ENCODE measurements around the gene CEBPA. TPM values are rescaled to one million over a fixed set of nuclear protein-coding genes. Genes with fewer than 3 reads are reported as not detected.
A peak's percentile ranks its signal among the peaks of the same experiment; 100 is the strongest.
"Not testable (repeated sequence)": the region's sequence is repeated elsewhere in the genome, so short reads cannot be mapped to it uniquely, and the experiment has no call there.

Gene CEBPA
- total RNA-seq, 1 donor from 2014 or later = 18.3 TPM

DNA sequence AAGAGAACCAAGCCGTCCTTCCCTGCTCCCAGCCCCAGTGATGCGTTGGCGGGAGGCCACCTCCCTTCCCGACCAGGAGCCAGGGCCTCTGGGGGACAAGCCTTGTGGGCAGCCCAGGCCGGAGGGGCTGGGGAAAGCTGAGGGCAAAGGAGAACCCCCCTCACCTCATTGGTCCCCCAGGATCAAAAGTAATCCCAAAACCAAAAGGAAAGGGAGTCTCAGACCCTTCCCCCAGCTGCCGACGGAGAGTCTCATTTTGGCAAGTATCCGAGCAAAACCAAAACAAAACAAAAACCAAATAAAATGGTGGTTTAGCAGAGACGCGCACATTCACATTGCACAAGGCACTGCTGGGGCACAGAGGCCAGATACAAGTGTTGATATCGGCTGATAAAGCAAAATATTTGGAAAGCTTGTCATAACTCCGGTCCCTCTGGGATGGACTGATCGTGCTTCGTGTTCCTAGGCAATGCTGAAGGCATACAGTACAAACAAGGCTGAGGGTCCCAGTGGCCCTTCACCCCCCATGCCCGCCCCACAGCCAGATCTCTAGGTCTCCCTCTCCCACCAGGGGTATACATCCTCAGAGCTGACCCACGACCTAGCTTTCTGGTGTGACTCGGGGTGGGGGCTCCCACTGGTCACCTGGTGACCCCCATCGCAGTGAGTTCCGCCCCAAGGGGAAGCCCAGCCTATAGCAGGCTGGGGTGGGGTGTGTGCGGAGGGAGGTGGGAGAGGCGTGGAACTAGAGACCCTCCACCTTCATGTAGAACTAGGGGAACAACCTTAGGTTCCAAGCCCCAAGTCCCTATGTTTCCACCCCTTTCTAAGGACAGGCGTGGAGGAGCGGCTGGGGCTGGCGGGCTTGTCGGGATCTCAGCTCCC lies 2.1 kb downstream of the CEBPA start:
- no peak for ATAC-seq

DNA sequence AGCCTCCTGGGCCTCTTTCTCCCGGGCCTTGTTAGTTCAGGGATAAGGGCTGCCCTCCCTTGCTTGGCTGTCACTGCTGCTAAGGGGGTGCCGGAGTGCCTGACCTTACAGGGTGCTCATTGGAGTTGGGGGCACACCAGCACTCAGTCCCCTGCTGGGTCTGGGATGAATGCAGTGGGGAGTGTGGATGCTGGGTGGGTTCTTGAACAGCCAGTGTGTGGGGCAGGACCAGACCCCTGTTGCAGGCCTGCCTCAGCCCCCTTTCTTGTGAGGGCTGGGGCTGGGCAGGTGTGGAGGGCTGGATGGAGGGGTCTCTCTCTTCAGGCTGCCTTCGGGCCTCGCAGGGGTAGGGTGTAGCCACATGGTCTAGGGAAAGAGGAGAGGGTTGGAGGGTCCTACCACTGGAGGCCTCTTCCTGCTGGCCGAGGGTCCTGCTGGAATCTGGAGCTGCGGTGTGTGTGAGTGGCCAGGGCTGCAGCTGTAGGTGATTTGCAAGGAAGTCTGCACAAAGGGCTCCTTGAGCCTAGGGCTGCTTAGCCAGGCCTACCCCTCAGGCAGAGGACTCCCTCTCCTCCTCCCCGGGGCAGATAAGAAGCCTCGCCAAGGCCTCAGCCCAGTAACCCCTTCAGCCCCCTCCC lies 3.2 kb downstream of the CEBPA start:
- ATAC-seq = no peak

DNA sequence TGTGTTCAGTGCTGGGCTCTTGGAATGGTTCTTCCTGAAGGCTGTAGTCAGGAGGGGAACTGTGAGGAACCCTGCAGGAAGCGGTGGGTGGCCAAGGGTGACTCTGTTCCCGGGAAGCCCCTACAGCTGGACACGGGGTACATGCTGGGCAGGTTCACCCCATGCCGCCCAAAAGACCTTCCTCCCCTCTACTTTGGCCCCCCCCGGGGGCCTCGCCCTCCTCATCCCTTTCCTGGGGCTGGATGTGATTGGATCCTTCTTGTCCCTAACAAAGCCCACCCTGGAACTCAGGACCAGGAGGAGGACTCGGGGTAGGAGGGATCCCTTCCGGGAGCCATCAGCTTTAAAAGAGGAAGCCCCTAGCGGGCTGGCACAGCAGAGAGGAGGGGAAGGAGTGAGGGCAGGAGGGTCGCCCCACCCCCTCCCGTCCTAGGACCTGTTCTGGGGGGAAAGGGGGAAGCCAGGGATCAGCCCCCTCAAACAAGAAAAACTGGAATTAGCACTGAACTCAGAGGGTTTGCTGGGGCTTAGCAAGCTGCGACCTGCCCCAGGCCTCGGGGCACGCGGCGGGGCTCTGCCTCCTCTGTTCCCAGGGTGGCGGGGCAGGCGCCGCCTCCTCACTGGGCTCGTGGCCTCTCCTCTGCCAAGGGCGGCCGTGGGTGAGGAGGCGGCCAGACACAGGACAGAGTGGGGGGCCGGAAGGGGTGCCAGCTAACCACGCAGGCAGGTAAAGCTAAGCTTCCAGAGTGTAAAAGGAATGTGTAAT lies 4.0 kb downstream of the CEBPA start:
- peak; percentile 70 for ATAC-seq

DNA sequence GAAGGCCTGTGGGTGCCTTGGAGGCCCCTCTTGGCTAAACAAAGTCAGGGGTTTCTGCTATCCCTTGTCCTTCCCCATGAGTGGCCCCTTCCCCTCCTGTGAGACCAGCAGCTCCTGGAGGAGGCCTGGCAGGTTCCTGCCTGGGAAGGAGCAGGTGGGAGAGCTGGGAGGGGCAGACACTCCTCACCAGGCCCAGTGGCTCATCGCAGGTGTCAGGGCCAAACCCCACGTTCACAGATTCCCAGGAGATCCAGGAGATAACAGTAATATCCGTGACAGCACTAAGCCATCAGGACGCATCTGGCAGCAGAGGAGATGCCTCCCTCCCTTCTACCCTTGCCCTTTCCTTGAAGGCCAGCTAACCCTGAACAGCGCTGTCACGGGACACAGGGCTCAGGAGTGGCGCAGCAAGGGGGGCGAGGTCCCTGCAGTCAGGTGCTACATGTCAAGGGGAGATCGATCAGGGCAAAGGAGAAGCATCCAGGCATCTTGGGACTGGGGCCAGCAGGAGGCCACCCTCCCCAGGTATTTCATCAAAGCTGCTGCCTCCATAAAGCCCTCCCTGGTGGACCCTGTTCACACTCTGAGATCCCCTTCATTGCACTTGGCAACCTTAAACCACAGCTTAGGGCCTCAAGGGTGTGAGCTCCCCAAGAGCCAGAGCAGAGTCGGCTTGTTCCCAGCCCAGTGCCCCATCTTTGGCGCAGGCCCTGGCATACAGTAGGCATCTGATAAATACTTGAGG lies 4.8 kb downstream of the CEBPA start:
- ATAC-seq = no peak

DNA sequence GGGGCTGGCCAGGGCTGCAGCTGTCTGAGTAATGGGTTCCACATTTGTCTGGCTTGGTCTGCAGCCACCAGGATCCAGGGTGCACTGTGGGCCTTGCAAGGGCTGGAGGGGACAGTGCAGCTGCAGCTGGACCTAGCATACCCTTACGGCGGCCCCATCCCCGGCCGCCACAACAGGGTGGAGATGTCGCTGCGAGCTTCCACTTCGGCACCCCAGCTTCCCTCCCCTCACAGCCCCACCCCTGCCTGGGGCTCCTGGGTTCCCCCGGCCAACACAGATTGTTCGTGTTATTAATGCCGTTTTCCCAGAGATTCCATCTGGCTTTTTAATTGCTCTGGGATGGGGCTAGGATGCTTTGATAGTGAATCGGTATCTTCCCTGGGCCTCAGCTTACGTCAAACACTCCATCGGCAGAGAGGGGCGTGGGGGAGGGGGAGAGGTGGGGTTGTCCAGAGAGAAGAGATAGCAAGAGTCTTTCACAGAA lies 5.8 kb downstream of the CEBPA start:
- no peak for ATAC-seq

DNA sequence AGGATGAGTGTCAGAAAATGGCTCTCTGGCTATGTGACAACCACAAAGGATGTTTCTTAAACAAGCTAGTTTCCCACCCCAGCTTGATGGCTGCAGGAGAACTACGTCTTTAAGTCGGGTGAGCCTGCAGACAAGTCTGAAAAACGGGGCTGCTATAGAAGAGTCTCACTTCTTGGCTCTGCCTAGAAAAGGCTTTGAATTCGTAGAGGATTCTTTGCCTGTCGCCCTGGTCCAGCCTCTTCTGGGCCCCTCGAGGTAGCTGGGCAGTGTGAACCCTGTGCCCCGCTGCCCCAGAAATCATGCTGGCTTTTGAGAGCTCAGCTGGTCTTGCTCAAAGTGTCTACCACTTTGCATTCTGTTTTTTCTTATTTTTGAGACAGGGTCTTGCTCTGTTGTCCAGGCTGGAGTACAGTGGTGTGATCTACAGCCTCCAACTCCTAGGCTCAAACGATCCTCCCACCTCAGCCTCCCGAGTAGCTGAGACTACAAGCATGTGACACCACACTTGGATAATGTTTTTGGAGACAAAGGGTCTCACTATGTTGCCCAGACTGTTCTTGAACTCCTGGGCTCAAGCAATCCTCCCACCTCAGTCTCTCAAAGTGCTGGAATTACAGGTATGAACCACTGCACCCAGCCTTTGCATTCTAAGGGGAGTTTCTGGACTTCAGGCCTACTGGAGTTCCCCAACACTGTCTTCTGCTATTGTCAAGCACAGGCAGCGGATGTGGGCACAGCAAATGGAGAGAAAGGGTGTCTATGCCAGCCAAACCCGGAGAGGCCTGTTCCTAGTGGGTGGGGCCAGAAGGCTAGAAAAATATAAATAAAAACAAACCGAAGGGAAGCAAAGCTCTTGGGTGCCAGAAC lies 6.5 kb downstream of the CEBPA start:
- ATAC-seq = no peak

DNA sequence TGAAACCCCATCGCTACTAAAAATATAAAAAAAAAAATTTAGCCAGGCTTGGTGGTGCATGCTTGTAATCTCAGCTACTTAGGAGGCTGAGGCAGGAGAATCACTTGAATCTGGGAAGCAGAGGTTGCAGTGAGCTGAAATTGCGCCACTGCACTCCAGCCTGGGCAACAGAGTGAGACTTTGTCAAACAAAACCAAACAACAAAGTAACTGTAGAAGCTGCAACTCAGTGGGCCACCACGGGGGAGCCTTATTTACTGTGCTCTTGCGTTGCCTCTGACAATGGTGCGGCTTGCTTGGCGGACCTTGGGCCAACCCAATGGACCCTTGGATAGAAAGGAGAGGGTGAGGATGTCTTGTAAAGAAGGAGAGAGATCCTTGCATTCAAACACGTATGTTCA lies 7.3 kb downstream of the CEBPA start:
- not testable (repeated sequence) for ATAC-seq

DNA sequence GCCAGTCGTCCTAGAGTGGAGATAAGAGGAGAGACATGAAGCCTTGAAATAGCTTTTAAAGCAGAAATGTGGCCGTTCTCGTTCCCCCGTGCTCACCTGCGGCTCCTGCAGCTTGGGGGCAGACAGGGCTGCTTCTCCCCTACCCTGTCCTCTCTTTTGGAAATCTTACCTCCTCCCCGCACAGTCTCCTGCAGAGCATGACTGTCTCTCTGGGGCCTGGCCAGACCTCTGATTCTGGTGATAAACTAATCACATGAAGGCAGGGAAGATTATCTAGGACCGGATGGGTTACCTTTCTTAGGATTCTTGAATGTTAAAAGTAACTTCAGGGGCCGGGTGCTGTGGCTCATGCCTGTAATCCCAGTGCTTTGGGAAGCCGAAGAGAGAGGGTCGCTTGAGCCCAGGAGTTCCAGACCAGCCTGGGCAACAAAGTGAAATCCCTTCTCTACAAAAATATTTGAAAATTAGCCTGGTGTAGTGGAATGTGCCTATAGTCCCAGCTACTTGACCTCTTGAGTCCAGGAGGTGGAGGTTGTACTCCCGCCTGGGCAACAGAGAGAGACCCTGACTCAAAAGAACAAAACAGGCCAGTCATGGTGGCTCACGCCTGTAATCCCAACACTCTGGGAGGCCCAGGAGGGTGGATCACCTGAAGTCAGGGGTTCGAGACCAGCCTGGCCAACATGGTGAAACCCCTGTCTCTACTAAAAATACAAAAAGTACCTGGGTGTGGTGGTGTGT lies 8.1 kb downstream of the CEBPA start:
- ATAC-seq = no peak

DNA sequence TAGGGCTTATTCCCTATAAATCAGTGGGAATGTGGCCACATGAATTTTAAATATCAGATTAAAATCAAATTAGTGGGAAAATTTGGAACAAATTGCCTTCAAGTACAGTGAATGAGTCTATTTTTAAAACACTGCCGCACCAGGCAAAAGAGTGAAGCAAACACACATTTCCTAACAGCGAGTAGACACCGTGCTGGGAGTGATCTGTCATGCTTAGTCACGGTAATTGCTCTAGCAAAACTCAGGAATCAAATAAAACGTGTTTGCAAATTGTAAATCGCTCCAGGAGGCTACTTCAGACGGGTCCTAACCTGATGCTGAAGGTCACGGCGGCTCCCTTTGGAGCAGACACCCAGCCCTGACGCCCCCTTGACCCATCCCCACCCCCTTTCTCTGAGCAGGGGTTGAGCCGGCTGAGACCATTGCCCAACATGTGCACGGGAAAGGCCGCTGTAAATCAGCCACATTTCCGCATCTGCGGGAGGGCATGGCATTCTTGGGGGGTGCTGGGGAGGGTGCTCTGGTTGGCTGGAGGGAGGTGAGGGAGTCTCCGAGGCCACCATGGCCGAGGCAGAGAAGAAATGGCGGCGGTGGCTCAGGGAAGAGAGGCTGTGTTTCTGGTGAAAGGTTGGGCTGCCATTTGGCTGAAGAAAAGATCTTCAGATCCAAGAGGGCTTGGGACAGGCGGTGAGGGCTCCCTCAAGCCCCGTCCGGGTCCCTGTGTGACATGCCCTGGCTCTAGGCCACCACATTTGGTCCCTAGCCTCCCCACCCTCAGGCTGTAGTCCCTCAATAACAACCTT lies 8.9 kb downstream of the CEBPA start:
- peak; percentile 53 for ATAC-seq

DNA sequence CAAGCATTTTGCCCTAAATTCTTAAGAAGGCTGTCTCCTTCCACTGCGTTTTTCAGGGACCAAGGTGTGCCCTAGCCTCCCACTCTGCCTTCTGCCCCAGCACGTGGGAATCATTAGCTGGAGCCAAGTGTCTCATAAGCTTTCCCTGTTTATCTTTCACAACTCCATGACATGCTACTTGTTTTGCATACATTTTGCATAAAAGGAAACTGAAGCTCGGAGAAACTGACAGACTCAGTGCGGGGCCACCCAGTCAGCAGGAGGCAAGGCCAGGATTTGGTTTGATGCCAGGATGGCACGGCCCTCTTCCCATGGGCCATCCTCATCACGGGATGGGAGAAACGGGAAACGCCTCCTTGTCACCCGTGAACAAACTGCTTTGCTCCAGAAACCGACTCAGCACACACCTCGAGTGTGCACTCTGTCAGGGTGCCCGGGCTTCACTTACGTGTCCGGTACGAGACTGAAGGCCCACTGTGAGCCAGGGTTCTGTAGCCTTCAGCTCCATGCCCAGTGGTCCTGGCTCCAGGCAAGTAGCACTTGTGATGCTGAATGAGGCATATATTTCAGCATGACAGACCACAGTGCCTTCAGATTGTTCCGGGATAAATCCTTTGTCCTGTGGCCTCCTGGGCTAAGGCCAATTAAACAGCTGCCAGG lies 9.6 kb downstream of the CEBPA start:
- peak; percentile 47 for ATAC-seq

DNA sequence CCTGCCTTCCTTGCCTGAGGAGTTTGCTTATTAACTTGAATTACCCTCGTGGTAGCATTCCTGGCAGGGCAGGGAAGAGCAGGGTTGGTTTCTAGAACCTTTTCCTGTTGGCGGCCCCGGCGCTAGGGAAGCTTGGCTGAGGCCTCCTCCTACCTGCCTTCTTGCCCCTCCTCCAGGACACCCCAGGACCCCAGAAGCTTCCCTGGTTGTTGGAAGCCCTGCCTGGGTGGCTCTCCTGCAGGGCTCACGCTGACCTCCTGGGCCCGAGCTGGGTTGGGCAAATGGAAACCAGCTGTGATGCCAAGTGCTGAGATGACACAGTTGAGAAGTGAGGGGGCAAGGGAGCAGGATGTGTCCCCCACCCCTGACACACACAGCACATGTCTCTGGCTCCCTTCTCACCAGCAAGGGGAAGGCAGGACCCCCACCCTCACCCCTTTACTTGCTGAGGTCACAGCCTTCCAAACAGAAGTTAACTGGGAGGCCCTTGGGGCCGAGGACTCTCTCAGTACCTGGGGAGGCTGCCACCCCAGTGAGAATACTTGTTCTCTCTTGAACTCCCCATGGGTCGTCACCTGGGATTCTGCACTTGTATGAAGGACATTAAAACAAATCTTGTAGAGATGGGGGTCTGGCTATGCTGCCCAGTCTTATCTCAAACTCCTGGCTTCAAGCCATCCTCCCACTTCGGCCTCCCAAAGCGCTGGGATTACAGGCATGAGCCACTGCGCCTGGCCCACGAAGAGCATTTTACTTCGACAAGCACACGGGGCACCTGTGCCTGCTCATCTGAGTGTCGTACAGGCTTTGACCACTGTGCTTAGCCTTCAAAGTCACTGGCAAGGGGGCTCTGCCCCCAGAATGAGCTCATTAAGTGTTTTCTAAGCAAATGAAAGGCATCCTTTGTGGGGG lies 10.5 kb downstream of the CEBPA start:
- no peak for ATAC-seq

DNA sequence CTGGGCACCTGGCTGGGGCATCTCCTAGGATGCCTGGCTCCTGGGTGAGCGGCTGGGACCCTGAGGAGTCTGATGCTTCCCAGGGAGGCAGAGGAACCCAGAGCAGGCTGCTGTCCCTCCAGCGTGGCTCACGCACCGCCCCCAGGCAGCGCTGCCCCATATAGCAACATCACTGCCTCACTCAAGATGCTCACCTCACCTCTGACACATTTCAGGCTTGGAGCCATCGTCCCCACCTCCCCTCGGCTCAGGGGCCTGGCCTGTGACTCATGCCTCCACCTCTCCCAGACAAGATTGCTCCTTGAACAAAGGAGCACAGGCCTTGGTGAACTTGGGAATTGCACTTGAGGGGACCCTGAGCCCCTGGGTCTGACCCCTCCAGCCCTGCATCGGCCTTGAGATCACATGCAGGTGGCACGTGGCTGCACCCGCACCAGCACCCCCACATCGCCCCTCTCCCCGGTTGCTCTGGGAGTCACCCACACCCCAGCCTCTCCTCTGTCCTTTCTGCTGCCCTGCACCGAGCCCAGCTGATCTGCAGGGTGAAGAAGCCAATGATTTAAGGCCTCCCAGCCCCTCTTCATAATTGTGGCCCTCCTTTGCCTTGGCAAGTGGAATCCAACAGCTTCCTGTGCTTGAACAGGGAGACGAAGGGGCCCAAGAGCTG lies 11.2 kb downstream of the CEBPA start:
- ATAC-seq = peak; percentile 69

DNA sequence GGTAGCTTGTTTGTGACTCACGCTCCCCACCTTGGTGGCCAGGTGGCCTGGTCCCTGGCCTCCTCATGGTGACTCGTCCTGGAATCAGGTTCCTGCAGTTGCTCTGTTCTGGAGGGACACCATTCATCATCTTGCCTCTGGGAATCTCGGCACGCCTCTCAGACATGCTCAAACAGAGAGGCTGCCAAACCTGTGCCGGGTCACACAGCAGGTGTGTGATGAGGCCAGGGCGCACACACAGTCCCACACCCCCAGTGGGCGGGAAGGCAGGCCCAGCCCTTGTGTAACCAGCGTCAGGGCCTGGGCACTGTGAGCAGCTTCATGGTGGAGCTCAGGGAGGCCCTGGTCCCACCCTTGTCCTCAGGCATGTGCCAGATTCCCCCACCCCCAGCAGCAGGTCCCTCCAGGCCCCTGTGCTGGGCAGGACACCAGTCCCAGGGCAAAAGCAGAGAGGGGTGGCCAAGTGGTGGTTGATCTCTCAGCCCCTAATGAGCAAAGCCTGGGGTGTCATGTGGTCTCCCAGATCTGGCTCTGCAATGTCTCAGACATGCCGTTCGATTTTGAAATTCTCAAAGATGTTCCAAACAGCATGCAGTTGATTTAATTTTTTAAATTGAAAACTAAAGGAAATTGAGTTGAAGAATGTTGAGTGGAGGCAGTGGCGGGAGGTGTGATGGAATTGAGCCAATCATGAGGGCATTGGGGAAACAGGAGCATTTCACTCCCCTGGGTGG lies 12.1 kb downstream of the CEBPA start:
- peak; percentile 86 for ATAC-seq

DNA sequence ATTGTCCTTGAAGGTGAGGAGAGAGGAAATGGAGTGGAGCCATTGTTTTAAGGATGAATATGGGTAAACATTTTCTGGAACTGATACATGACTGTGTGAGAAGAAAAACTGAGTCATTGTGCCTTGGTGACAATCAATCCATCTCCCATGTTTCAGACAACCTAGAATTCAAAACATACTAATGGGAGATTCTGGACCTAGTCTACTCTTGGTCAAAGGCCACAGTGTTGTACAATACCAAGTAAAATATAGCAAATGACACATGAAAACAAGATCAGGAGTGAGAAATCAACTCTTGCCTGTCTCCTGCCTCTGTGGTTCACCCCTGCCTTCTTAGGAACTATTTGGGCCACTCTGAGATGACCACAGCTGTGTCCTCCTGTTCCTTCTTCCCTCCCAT lies 13.1 kb downstream of the CEBPA start:
- ATAC-seq = no peak

DNA sequence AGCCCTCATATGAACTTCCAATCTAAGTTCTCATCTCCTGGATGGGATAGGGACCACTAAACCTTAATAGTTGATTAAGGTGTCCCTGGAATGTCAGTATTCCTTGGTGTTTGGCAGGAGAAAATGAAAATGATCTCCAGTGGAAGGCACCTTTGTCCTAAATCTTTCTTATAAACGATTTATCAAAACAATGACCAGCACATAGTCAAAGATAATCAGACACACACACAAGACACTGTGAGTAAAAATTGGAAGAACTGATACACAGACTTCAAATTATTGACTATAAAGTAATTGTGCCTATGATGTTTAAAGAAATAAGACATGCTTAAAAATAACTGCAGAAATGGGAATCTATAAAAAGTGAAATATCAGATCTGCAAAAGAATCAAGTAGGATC lies 13.7 kb downstream of the CEBPA start:
- ATAC-seq = no peak

DNA sequence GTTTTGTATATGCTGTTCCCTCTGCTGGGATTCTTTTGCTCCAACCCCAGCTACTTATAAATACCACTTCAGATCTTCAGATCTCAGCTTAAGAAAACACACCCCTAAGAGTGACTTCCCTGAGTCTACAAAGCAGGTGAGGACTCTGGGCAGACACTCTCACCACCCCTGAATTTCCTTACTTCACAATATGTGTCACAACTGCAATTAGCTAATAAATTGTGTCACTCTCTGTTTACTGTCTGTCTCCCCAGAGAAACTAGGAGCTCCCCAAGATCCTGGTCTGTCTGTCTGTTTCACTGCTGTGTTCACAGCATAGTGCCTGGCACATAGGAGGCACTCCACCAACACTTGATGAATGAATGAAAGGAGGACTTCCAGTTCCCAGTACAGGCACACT lies 14.4 kb downstream of the CEBPA start:
- no peak for ATAC-seq

DNA sequence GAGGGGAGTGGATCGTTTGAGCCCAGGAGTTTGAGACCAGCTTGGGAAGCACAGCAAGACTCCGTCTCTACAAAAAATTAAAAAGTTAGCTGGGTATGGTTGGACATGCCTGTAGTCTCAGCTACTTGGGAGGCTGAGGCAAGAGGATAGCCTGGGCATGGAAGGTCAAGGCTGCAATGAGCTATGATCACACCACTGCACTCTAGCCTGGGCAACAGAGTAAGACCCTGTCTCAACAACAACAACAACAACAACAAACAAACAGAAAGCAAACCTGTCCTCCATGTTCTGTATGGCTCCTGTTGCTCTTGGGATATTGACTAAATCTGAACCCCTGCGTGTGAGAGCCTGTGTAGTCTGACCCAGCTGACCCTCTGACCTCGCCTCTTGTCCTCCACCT lies 14.9 kb downstream of the CEBPA start:
- no peak for ATAC-seq
